DMS114 treated with DMSO at 0.1 percent for 48 hours (cell line): Measurements from ENCODE around the gene CDH4.

Experiments
- DNase-seq: peaks from one replicate; lab custom pipeline; 2025; ENCODE audit not compliant: unreplicated experiment; lab: John Stamatoyannopoulos, UW

CDH4 gene

GRCh38 chr20:61355585-61355984 is 103.5 kb downstream of the CDH4 start:
- no peak for DNase-seq

DNA sequence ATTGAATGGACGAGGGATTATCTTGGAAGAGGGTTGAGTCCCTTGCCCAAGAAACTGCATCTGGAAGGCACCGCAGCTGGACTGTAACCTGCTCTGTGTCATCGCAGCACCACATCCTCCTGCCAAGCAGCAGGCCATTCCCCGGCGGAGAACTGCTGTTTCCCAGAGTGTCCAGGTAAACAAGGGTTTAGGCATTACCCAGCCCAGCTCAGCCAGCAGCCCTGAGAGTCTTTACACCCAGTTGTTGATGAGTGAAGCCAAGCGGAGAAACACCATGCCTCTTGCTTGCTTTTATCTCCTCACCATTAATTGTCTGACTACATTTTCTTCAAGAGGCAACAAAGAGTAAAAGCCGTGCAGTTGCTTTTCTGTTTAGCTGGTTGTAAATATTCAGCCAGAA is 104.1 kb downstream of the CDH4 start:
- no peak for DNase-seq

GRCh38 chr20:61357119-61357518 is 105.1 kb downstream of the CDH4 start:
- no peak for DNase-seq

DNA sequence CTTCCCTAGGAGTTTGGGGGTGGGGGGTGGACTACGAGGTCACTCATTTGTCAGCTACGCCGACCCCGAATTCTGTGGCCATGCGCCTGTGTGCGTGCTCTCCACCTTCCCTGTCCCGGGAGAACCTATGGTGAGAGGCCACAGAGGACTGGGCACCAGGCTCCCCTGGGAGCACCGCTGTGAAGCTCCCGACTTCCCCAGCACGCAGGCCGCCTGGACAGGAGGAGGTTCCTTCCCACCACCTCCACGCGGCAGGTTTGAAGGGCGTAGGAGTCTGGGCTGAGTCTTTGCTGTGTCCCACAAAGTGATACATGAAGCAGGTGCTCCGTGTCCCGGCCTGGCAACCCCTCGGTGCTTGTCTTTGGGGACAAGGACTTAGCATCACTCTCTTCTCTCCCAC is 107.2 kb downstream of the CDH4 start:
- DNase-seq = no peak

DNA sequence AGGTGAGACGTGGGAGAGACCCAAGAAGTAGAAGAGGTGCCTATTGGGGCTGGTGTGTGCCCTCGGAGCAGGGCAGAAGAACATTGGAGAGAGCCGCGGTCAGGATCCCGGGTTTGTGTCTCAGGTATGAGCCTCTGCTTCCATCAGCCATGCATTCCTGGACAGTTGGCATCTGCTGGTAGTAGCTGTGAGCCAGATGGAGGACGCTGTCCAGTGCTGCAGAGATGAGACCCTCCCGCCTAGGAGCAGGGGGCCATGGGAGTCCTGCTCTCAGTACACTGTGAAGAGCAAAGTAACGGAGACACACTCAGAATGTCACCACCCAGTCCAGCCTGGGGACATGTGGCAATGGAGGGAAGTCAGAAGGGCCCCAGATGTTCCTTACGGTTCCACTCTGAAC is 108.2 kb downstream of the CDH4 start:
- DNase-seq = no peak

DNA sequence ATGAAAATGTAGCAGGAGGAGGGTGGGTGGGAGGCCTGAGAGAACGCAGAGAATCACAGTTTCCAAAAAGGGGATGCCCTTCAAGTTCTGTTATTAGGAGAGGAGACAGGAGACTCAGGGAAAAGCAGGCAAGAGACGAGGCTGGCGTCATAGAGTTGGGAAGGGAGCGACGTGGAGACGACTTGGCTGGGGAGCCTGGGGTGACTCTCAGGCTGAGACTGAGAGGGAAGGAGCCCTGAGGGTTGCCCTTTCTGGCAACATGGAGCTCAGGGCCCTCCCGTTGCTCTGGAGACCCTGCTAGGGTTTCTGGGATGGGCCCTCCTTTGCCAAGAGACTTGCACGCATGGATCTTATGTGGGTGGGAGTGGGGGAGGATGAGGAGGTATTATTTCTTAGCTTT is 108.9 kb downstream of the CDH4 start:
- no peak for DNase-seq

DNA sequence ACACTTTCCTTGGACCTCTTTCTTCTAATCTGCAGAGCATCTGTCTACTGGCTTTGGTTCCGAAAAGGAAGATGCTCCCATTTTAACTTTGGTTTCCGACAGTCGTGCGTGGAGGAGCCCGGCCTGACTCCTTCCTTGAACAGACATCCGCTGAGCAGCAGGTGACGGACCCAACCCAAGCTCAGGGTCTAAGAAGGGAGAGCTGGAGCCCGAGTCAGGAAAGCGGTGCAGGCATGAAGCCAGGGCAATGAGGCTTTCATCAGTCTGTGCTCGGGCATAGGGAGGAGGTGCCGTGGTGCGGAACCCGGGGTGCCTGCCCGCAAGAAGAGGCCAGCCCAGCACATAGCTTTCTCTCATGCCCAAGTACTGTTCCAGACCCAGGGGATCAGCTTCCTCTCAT is 109.4 kb downstream of the CDH4 start:
- DNase-seq = no peak

DNA sequence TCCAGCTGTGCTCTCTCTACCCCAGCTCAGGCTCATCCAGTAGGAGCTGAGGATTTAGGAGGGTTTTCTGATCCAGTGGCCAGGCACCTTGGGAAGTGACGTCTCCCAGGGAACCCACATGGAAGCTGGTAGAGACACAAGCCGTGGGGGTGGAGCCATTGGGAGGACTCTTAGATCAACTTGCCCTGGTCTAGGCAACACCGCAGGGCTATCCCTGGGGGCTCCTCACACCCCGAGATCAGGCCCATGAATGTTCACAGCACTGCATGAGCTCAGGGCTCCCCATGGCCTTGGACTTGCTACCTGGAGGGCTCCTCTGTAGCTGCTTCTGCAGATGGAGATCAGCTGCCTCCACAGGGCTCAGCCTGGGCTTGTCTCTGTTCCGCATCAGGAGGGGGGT is 112.1 kb downstream of the CDH4 start:
- DNase-seq = no peak

DNA sequence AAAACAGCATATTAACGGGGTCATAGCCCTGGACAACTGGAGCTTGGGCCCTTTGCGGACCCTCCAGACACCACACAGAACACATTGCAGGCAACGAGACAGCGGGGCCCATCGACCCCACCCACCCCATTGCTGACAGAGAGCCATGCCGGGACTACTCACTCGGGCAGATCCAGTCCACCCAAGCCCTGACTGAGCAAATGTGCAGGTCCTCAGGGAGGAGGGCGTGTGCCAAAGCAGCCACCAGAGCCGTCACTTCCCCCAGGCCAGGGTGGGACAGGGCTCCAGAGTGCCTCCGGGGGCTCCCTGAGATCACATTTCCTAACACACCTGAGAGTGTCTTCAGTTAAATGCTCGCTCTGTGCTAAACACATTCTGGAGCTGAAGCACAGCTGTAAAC is 114.9 kb downstream of the CDH4 start:
- DNase-seq = no peak

GRCh38 chr20:61369731-61370520 is 117.9 kb downstream of the CDH4 start:
- DNase-seq = no peak

DNA sequence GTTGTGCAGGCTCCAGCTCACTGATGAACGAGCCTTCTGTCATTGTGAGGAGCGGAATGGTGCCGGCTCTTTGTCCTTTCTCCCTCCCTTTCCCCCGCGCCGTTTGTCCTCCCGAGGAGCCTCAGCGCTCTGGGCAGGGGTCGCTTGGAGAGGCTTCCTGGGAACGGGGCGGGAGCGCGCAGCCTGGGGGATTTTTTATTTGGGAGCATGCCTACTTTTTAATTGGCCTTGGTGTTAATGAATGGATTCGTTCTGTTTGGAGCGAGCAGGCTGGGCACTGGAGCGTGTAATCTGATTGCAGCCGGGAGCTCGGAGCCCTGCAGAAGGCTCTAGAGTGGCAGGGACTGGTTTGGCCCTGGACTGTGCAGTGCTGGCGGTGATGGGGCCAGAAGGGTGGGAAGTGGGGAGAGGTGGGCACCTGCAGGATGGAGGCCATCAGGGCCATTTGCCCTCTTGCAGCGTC is 118.8 kb downstream of the CDH4 start:
- no peak for DNase-seq

GRCh38 chr20:61371501-61372136 is 119.6 kb downstream of the CDH4 start:
- no peak for DNase-seq

DNA sequence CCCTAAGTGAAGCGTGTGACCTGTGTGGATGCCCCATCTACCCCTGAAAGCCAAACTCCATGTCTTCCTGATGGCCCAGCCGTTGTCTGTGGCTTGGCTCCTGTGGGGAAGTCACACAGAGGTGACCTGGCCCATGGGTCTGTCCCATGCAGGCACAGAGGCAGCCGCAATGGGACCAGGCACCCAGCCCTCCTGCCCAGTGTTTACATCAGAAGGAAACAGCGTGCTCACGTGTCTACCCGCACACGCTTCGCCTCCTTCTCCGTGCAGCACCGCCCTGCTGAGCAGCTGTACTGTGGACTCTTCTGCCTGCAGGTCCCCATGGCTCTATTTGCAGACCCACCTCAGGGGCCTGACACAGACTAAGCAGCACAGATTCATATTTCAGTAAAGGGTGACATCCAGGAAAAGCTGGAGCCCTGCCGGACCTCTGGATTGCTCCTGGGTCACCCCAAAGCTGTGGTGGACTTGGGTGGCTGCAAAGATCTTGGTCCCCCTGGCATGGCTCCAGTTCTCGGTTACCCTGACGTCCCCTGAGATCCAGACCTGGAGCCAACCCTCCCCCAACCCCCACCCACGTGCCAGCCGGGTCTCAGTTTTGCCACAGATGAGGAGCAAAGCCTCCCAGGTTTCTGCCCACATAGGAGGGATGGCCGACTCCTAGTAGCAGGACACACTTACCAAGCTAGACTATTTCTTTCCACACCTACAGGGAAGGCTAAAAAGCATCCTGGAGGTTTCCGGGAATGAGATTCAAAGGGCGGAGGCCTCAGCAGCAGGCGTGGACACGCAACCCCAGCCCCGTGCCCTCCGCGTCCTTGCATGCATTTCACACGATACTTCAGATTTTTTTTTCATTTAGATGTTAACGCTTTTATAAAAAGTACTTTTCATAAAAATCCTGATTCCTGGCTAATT is 120.3 kb downstream of the CDH4 start:
- no peak for DNase-seq

GRCh38 chr20:61373055-61373399 is 121.0 kb downstream of the CDH4 start:
- no peak for DNase-seq

GRCh38 chr20:61373956-61374545 is 122.0 kb downstream of the CDH4 start:
- no peak for DNase-seq

DNA sequence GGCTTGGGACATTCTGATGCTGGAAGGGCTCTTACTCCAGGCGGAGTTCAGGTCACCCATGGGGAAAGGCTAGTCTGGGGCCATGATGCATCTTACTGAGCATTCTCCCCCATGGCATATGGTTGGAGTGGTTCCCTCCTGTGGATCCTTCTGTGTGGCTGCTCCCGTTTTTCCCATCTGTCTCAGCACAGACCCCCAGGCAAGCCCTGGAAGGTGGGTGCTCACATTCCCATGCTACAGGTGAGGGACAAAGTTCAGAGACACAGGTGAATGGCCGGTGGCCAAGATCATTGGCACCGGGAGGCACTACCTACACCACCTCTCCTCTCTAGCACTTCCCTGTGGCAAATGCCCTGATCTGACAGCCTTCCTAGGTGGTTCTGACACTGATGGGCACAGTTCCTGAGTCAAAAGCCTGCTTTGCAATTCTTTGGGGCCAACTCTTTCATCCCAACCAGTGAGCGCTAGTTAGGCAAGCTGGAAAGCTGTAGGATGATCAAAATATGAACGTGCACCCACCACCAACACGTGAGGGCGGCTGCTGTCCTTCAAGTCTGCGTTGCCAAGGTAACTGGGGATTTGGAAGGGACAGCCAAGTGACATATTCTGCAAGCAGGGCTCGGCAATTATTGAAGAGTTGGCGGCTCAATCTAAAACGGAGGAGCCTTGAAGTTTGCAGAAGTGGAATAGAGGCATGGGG is 124.6 kb downstream of the CDH4 start:
- no peak for DNase-seq

- DNase-seq = no peak
Observed at GRCh38 chr20:61378694-61379355, 126.8 kb downstream of the CDH4 start.

DNA sequence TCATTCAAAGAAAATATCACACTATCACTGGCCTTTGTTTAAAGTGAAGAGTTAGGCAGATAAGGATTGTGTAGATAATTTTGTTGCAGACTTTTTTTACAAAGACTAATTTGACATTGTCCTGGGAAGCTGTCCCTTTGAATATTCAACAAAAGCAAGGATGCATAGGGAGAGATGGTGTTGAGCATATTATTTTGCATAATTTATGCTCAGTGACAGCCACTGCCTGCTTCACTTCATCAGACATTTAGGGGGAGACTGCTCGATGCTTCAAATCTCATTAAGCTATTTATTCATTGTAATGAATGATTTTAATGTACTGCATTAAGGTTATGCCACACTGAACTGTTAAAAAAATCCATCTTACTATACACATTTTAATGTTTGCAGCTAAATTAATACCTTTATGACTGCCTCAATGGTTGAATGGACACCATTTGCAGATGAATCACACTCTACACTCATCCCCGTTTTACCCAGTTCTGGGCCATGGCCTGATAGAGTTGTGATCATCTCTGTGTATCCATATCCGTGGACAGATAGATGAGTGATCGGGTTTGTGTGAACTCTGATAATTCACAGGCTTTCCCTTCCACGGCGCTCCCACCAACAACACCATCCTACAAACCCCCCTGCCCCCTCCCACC is 128.0 kb downstream of the CDH4 start:
- no peak for DNase-seq

GRCh38 chr20:61380545-61380915 is 128.5 kb downstream of the CDH4 start:
- no peak for DNase-seq

GRCh38 chr20:61382194-61382593 is 130.1 kb downstream of the CDH4 start:
- DNase-seq = no peak
